Neural cell (in vitro differentiated cells): ENCODE measurements around the gene RELA.

Experiments used
- EZH2 ChIP-seq: fragments of 200-600, 300-800 bp; shearing (Covaris generic), sonication (generic); IDR thresholded peaks from 2 replicates; pipeline ENCODE4 v1.6.1; 2014; ENCODE audit warnings: antibody characterized with exemption, low read length, borderline replicate concordance, mild to moderate bottlenecking; ENCODE audit not compliant: insufficient read depth, poor library complexity, severe bottlenecking
- POLR2AphosphoS5 ChIP-seq: IDR thresholded peaks from 2 replicates; pipeline ENCODE4 v1.6.1; 2012
- RAD21 ChIP-seq: fragments of 450-650 bp; conservative IDR thresholded peaks from 2 replicates; pipeline ENCODE4 v1.6.1; 2014; ENCODE audit warnings: antibody characterized with exemption, mild to moderate bottlenecking, moderate library complexity
- SMC3 ChIP-seq: fragments of 450-650 bp; conservative IDR thresholded peaks from 2 replicates; pipeline ENCODE4 v1.6.1; 2014; ENCODE audit warnings: antibody characterized with exemption, mild to moderate bottlenecking, moderate library complexity; ENCODE audit not compliant: poor library complexity
- TF ChIP-seq, protein P1 (sequence below): fragments of 450-650 bp; IDR thresholded peaks from 2 replicates; pipeline ENCODE4 v1.5.1; 2014; ENCODE audit warnings: antibody characterized with exemption, mild to moderate bottlenecking, moderate library complexity; ENCODE audit not compliant: poor library complexity, severe bottlenecking

GRCh38 chr11:65701686-65702085 is 39.0 kb upstream of the RELA start:
- TF ChIP-seq POLR2AphosphoS5 (no peak), EZH2 (no peak), SMC3 (no peak), RAD21 (no peak)
- TF ChIP-seq, protein P1, sequence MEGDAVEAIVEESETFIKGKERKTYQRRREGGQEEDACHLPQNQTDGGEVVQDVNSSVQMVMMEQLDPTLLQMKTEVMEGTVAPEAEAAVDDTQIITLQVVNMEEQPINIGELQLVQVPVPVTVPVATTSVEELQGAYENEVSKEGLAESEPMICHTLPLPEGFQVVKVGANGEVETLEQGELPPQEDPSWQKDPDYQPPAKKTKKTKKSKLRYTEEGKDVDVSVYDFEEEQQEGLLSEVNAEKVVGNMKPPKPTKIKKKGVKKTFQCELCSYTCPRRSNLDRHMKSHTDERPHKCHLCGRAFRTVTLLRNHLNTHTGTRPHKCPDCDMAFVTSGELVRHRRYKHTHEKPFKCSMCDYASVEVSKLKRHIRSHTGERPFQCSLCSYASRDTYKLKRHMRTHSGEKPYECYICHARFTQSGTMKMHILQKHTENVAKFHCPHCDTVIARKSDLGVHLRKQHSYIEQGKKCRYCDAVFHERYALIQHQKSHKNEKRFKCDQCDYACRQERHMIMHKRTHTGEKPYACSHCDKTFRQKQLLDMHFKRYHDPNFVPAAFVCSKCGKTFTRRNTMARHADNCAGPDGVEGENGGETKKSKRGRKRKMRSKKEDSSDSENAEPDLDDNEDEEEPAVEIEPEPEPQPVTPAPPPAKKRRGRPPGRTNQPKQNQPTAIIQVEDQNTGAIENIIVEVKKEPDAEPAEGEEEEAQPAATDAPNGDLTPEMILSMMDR, result no peak
